Skeletal muscle satellite cell (primary cell): ENCODE data around the gene DDIT3.
A peak's percentile ranks its signal among the peaks of the same experiment; 100 is the strongest.

Experiments
- H3K27me3 ChIP-seq: 2 replicates; pipeline ENCODE4 v1.7.0; 2013; ENCODE audit warnings: low read length; ENCODE audit not compliant: control insufficient read depth, insufficient read depth
- H3K36me3 ChIP-seq: 2 replicates; pipeline ENCODE4 v1.7.0; 2013; ENCODE audit warnings: mild to moderate bottlenecking, control low read depth, low read length; ENCODE audit not compliant: insufficient read depth
- H3K4me1 ChIP-seq: 2 replicates; pipeline ENCODE4 v1.7.0; 2013; ENCODE audit warnings: low read length; ENCODE audit not compliant: control insufficient read depth, insufficient read depth
- H3K4me2 ChIP-seq: 2 replicates; pipeline ENCODE4 v1.7.0; 2013; ENCODE audit warnings: mild to moderate bottlenecking, low read length
- H3K4me3 ChIP-seq: 2 replicates; pipeline ENCODE4 v1.7.0; 2013; ENCODE audit warnings: low read length
- H3K9ac ChIP-seq: 2 replicates; pipeline ENCODE4 v1.7.0; 2013; ENCODE audit warnings: mild to moderate bottlenecking, low read depth, low read length, moderate library complexity
- H3K9me3 ChIP-seq: replicated peaks from 2 replicates; pipeline ENCODE4 v1.7.0; 2013; ENCODE audit warnings: mild to moderate bottlenecking, control low read depth, low read length

Gene DDIT3

DNA sequence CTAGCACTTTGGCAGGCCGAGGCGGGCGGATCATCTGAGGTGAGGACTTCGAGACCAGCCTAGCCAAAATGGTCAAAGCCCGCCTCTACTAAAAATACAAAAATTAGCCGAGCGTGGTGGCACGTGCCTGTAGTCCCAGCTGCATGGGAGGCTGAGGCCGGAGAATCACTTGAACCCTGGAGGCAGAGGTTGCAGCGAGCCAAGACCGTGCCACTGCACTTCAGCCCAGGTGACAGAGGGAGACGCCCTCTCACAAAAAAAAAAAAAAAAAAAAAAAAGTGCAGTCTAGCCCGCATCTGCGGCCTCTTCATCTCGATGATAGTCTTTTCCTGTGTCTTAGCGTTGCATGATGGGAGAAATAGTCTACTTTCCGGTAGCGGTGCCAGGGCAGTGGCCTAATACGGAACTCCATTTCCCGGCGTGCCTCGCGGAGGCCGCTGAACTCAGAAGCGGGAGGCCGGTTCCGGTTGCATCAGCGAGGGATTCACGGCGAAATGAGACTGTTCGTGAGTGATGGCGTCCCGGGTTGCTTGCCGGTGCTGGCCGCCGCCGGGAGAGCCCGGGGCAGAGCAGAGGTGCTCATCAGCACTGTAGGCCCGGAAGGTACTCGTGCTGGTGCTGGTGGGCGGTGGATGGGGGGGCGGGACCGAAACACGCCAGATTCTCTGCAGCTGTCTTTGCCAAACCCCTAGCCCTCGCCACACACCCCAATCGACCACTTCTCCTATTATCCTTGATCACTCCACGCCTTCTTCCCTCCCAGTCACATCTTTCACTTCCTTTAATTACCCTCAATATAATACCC, 32.5 kb downstream of the DDIT3 start, which contains the start of gene MARS1:
Gene MARS1 (plus strand): TSS at position 472 of the 805 bp plus-strand sequence. CDS start 23 bp downstream, at position 495.
- H3K27me3 ChIP-seq = no peaks in the 10 kb centered on the region

DNA sequence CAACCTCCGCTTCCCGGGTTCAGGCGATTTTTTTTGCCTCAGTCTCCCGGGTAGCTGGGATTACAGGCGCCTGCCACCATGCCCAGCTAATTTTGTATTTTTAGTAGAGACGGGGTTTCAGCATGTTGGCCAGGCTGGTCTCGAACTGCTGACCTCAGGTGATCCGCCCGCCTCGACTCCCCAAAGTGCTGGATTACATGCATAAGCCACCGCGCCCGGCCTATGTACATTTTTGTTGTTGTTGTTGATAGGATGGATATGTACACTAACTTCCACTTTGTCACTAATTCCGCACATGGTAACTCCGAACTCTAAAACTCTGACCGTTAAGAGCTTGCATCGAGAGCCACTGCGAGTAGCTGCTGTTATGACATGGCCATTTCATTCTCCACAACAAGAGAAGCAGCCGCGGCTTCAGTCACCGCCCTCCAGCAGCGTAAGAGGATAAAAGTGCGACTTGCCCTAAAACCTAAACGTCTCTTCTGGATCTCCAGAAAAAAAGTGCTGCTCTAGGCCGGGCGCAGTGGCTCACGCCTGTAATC, 33.2 kb downstream of the DDIT3 start:
- Histone ChIP-seq H3K9me3 (no peaks in the 10 kb centered on the region), H3K27me3 (no peaks in the 10 kb centered on the region), H3K4me1 (peaks cover 20% of the 10 kb centered on the region), H3K36me3 (peaks cover 26% of the 10 kb centered on the region), H3K9ac (peak overlapping the region; percentile 38), H3K4me3 (peak overlapping the region; percentile 93), H3K4me2 (peak overlapping the region; percentile 75)

More for the DNA sequence above, 32.5 kb downstream of the DDIT3 start, which contains the start of gene MARS1:
- Histone ChIP-seq H3K4me1 (peaks cover 20% of the 10 kb centered on the region), H3K4me3 (peak within 1 kb of the TSS; percentile 93), H3K9me3 (no peaks in the 10 kb centered on the region), H3K4me2 (peak within 1 kb of the TSS; percentile 94), H3K9ac (peak within 1 kb of the TSS; percentile 95), H3K36me3 (peaks cover 31% of the 10 kb centered on the region)

DNA sequence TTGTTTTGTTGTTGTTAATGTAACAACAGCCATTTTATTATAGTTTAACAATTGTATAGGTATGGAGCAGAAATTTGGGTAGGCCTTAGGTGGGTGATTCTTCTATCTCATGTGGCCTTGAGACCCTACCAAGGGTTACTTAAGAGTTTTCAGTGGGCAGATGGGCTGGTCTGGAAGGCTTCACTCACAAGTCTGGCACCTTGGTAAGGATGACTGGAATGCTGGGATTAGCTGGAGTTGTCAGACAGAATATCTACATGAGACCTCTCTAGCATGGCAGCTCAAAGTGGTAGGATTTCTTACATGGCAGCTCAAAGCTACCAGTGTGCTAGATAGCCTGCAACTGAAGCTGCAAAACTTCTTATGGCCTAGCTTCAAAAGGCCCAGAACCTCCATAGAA, 34.6 kb downstream of the DDIT3 start:
- Histone ChIP-seq H3K4me3 (no peak overlapping the region), H3K4me1 (peaks cover 20% of the 10 kb centered on the region), H3K27me3 (peaks cover 11% of the 10 kb centered on the region), H3K9me3 (no peaks in the 10 kb centered on the region), H3K36me3 (peaks cover 14% of the 10 kb centered on the region), H3K9ac (no peak overlapping the region), H3K4me2 (no peak overlapping the region)

DNA sequence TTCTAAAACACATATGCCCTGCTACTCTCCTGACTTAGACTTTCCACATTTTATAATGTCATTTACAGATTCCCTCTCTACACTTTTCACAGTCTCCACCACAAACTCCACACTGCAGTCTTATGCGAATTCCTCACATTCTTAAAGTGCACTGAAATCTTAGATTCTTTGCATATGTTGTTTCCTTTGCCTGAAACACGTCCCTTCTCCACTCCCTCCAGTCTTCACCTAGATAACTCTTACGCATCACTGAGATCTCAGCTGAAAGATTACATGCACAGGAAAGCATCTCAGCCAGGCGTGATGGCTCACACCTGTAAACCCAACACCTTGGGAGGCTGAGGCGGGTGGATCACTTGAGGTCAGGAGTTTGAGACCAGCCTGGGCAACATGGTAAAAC, 36.8 kb downstream of the DDIT3 start:
- H3K9ac ChIP-seq = no peak overlapping the region
- H3K27me3 ChIP-seq = peaks cover 21% of the 10 kb centered on the region
- H3K4me1 ChIP-seq = peaks cover 14% of the 10 kb centered on the region

DNA sequence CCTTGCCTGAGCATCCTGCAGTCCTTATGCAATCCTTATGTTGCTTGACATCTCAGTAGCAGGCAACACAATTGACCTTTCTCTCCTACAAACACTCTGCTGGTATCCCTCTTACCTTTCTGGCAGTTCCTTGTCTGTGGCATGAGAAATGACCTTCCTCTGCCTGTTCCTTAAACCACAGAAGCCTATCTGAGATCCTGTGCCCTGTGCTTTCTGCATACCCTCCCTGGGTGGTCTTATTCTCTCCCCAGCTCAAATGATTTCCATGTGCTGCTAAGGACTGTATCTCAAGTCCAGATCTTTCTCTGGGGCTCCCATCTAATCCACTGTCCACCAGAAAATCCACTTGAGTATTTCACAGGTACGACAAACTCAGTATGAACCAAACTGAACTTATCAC, 38.6 kb downstream of the DDIT3 start:
- Histone ChIP-seq H3K4me2 (no peak overlapping the region), H3K4me1 (peaks cover 9% of the 10 kb centered on the region), H3K9me3 (no peaks in the 10 kb centered on the region), H3K36me3 (no peaks in the 10 kb centered on the region), H3K27me3 (peaks cover 27% of the 10 kb centered on the region), H3K4me3 (no peak overlapping the region), H3K9ac (no peak overlapping the region)

More for the DNA sequence above, 36.8 kb downstream of the DDIT3 start:
- peak overlapping the region; percentile 8 for H3K4me2 ChIP-seq
- H3K4me3 ChIP-seq = no peak overlapping the region
- H3K9me3 ChIP-seq = no peaks in the 10 kb centered on the region
- H3K36me3 ChIP-seq = no peaks in the 10 kb centered on the region

DNA sequence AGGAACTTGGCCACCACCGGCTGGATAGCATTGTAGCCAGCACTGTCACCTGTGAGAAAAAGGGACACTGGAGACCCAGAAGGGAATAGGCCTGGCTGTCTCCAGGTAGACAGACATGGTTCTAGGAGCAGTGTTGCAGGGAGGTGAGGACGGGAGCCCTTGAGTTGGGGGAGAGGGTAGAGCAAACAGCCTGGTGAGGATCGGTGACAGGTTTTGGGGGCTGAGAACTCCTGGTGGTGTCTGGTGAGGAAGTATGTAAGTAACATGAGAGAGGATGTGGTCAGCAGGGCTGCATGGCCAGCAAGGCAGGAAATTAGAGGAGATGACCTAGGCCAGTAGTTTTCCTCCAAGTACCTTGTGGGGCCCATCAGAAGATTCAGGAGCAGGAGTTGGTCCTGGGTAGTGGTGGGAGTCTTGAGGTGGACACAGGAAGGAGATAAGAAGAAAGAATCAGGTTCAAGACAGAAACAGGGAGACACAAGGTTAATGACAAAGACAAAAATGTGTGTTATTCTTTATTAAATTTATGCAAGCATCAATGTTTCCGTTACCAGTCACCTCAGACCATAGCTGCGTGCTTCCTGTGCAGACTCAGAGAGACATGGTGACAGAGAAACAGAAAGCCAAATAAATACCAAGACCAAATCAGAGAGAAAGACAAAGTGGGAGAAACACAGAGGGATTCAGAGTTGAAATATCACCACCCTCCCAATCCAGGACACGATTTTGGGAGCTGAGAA, 40.8 kb downstream of the DDIT3 start, which contains the start of gene ARHGAP9:
Gene ARHGAP9 (minus strand): TSS at position 491 of the 740 bp plus-strand sequence. CDS start 460 bp downstream, at position 31.
- H3K9me3 ChIP-seq = no peaks in the 10 kb centered on the region
- no peaks in the 10 kb centered on the region for H3K36me3 ChIP-seq
- no peak within 1 kb of the TSS for H3K4me2 ChIP-seq
- no peak within 1 kb of the TSS for H3K4me3 ChIP-seq
- H3K4me1 ChIP-seq = peaks cover 14% of the 10 kb centered on the region
- peaks cover 47% of the 10 kb centered on the region for H3K27me3 ChIP-seq
- H3K9ac ChIP-seq = no peak within 1 kb of the TSS

DNA sequence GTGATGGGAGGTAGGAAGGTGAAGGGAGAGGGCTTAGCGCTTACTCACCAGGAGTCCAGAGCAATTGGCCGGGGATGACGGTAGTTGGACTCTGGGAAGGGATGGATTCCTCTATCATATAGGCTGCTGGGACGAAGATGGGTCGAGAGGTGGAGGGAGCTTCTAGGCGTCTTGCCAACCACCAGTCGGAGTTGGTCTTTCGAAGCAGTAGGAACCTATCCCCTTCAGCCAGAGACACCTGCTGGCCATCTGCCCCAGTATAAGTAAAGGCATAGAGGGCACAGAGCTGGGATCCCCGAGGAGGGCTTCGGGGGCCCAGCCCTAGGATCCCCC, 41.3 kb downstream of the DDIT3 start:
- no peak overlapping the region for H3K4me2 ChIP-seq
- H3K27me3 ChIP-seq = peaks cover 53% of the 10 kb centered on the region
- H3K9ac ChIP-seq = no peak overlapping the region
- peaks cover 14% of the 10 kb centered on the region for H3K4me1 ChIP-seq
- no peaks in the 10 kb centered on the region for H3K9me3 ChIP-seq
- H3K4me3 ChIP-seq = no peak overlapping the region
- H3K36me3 ChIP-seq = no peaks in the 10 kb centered on the region

DNA sequence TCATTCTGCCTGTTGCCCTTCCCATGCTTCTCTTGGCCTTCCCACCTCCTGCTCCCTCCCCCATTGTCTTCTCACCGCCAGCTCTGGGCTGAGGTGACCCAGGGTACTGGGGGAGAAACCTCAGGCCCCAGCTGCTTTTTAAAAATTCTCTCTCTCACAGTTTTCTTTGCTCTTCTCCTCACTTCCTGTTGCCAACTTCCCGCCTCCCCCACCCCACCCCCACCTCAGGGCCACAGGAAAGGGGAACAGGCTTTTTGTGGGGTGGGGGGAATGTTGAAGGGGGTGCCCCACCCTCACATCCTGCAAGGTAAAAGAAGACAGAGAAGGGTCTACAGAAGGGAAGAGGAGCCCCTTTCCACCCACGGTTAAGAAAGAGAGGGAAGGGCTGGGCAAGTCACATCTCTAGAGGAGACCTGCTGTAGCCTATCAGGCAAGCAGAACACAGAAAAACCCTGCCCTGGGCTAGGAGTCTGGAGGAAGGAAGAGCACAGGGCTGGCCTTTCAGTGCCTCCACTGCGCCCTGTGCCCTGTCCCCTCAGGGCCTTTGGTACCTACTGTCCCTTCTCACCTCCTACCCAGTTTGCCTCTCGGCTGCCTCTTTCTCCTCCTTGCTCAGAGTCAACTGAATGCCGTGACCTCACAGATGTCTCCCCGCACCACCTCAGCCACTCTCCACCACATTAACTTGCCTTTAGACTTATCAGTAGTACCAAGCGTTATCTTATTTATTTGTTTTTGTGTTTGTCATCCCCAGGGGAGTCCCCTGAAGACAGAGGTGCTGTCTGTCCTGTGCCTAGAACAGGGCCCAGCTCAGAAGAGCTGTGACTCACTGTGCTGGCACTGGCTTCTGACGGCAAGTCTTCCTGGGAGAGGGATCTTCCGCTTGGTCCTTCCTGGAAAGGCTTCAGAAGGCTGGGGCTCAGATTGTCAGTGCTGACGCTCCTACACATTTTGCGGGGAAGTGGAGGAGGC, 42.3 kb downstream of the DDIT3 start:
- Histone ChIP-seq H3K27me3 (peaks cover 61% of the 10 kb centered on the region), H3K4me2 (no peak overlapping the region), H3K4me3 (no peak overlapping the region), H3K9ac (no peak overlapping the region), H3K36me3 (no peaks in the 10 kb centered on the region), H3K9me3 (no peaks in the 10 kb centered on the region), H3K4me1 (peaks cover 10% of the 10 kb centered on the region)

DNA sequence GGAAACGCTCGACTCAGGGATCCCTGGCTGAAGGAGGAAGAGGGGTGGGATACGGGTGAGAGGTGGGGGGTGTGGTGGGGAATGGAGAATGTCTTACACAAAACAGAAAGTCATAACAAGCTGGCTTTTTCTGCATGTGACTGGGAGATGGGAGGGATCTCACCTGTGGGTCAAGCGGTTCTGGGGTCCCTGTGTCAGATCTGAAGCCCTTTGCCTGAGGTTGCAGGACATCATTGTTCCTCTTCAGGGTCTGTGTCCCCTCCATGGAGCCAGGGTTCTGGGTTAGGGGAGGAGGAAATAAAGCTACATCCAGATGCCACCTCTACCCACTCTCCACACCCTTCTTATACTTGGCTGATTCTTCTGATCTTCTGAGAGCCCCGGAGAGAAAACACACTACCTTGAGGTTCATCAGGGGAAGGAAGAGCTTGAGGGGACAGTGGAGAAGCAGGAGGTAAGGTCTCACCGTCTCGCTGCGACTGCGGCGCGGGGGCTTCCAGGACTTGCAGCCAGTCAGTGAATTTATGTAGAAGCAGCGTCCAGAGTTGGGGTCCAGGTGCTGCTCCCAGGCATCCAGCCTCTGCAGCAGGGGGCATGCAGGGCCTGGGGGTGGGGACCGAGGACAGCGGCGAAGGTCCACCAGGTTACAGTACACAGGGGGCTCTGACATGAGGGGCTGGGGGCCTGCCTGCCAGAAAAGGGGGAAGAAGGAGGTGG, 43.2 kb downstream of the DDIT3 start:
- H3K9me3 ChIP-seq = no peaks in the 10 kb centered on the region
- H3K27me3 ChIP-seq = peaks cover 69% of the 10 kb centered on the region
- H3K4me2 ChIP-seq = no peak overlapping the region
- H3K4me1 ChIP-seq = peaks cover 10% of the 10 kb centered on the region
- H3K4me3 ChIP-seq = no peak overlapping the region
- no peaks in the 10 kb centered on the region for H3K36me3 ChIP-seq
- H3K9ac ChIP-seq = no peak overlapping the region

DNA sequence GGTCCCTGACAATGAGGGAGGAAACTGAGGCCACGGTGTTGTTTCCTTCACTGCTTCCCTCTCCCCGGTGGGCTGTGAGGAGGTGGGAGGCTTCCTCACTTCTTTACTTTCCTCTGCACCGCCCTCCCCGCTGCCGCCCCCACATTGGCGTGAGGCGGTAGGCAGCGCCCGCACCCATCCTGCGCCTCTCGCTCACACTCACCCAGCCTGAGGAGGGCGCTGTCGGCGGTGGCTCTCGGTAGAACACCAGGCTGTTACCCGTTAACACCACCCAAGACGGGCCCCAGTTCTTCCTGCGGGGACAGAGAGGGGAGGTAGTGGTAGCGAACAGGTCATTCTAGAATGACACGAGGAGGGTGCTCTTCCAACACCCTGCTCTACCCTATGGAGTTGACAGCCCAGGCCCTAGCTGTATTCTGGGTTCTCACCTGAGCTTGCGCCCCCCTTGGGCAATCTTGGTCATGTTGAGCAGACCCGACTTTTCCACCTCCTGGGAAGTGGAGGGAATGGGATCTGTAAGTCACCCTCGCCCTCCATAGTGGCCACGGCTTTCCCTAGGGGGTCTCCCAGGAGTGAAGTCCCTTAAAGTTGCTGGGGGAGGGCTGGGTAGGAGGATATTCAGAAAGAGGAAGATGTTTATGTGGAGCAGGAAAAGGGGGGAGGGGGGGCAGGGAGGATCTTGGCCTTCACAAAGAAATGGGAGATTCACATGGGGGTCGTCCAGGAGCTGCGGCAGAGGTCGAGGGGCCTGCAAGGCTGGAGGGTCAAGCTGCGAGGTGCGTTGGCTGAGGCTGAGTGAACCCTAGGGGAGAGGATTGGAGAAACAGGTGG, 43.9 kb downstream of the DDIT3 start:
- H3K36me3 ChIP-seq = no peaks in the 10 kb centered on the region
- no peak overlapping the region for H3K9ac ChIP-seq
- peak overlapping the region; percentile 33 for H3K4me2 ChIP-seq
- peaks cover 71% of the 10 kb centered on the region for H3K27me3 ChIP-seq
- peak overlapping the region; percentile 14 for H3K4me3 ChIP-seq
- H3K9me3 ChIP-seq = no peaks in the 10 kb centered on the region
- H3K4me1 ChIP-seq = peaks cover 10% of the 10 kb centered on the region
